ENCODE measurements around the gene POU3F2.

POU3F2 gene

GRCh38 chr6:98831057-98831958, 3.1 kb upstream of the POU3F2 start:
- no peak for DNase-seq

GRCh38 chr6:98831959-98832283, 2.5 kb upstream of the POU3F2 start:
- DNase-seq, result no peak

GRCh38 chr6:98832284-98833056, 1.9 kb upstream of the POU3F2 start:
- DNase-seq, result peak; percentile 35

DNA sequence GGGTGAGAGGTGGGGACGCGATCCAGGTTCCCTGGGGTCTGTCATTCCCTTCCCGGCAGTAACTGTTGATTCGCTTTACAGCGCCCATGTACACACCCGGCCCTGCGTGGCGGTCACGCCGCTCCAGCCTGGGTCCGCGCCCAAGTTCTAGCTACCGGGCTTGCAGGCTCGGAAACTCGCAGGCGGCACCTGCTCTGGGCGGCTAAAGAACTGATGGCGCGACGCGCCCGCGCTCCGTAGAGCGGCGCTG, 1.4 kb upstream of the POU3F2 start:
- DNase-seq, result peak; percentile 33

- DNase-seq, result no peak
Observed at GRCh38 chr6:98833307-98834059, 891 bp upstream of the POU3F2 start.

DNA sequence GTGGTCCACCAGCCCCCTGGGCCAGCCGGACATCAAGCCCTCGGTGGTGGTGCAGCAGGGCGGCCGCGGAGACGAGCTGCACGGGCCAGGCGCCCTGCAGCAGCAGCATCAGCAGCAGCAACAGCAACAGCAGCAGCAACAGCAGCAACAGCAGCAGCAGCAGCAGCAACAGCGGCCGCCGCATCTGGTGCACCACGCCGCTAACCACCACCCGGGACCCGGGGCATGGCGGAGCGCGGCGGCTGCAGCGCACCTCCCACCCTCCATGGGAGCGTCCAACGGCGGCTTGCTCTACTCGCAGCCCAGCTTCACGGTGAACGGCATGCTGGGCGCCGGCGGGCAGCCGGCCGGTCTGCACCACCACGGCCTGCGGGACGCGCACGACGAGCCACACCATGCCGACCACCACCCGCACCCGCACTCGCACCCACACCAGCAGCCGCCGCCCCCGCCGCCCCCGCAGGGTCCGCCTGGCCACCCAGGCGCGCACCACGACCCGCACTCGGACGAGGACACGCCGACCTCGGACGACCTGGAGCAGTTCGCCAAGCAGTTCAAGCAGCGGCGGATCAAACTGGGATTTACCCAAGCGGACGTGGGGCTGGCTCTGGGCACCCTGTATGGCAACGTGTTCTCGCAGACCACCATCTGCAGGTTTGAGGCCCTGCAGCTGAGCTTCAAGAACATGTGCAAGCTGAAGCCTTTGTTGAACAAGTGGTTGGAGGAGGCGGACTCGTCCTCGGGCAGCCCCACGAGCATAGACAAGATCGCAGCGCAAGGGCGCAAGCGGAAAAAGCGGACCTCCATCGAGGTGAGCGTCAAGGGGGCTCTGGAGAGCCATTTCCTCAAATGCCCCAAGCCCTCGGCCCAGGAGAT, 1.0 kb downstream of the POU3F2 start:
- DNase-seq, result no peak

- no peak for DNase-seq
Observed at GRCh38 chr6:98836025-98836961, 1.9 kb downstream of the POU3F2 start.

- no peak for DNase-seq
Observed at GRCh38 chr6:98836962-98837944, 2.9 kb downstream of the POU3F2 start.

DNA sequence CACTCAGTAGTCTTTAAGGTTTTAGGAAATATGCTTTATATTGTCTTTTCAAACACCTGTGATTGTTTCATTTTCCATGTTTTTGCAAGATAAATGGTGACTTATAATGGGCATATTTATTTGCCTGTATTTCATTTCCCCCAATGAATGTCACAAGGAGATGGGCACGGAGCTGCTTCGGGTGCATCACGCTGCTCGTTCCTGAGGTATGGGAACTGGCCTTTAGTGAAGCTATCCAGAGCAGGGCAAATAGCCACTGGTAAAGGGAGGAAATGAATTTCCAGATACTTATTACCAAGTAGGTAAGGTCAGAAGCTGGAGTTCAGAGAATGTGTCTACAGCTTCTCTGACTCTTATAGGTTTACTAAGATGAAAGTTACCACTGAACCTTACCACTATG, 3.7 kb downstream of the POU3F2 start:
- no peak for DNase-seq

DNA sequence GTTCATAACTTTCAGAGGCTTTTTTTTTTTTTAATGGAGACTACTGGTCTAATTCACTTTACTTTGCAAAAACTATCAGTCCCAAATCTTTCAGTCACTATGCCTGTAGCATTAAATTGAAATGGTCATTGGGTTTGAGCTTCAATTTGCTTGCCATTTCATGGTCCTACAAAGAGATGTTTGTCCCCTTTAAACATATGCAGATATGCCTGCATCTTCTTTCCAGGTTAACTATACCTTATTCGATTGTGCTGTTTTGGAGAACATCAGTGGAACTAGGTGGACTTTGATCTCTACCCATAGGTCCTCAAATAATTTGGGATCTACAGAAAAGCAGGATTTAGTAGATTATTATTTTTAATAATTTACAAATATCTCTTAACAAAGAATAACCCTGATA, 4.6 kb downstream of the POU3F2 start:
- no peak for DNase-seq

DNA sequence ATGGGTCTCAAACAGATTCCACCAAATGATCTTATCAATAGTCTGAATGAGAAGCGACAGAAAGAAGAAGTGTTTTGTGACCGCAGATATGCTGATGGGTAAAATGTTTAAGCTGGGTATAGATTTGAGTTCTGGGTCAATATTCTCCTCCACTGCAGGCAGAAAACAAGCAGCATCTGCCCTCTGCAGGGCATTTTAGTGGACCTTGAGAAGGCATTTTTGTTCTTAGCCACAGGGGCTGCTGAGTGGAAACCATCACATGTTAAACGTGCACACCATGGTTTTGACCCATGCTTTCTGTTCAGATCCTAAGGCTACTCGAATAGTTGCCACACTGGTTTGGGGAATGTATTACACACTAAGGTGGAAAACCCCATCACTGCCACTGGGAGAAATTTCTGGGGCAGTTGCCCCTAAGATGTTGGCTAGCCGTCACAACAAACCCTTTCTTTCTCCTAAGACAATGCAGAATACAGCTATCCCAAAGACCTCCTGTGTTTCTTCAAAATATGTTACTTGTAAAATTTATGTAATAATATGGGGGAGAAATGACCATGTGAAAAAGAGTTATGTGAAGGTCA, 5.5 kb downstream of the POU3F2 start:
- no peak for DNase-seq

DNA sequence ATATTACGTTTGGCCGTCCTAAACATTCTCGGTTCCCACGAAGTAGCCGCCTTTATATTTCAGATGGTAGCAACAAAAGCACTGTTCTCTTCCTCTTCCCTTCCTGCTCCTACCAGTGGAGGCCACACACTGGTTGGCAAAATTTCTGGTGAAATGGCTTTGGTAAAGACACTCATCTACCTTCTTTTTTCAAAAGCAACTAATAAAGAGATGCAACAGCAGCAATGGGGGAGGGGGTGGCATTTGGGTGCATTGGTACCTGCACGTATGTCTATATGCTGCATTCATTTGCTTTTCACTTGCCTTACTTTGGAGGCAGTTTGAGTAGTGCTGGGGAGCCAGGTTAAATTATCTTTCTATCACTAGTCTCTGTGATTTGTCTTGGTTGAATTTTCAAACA, 6.0 kb downstream of the POU3F2 start:
- DNase-seq, result no peak

- DNase-seq, result no peak
Observed at GRCh38 chr6:98840996-98841513, 6.7 kb downstream of the POU3F2 start.

GRCh38 chr6:98841621-98842341, 7.4 kb downstream of the POU3F2 start:
- no peak for DNase-seq

- no peak for DNase-seq
Observed at GRCh38 chr6:98842342-98843180, 8.2 kb downstream of the POU3F2 start.

GRCh38 chr6:98843271-98844243, 9.2 kb downstream of the POU3F2 start:
- no peak for DNase-seq

Measured in femur (tissue), 1 donor.